ENCODE results near the gene DNAJC8. TPM values are rescaled to one million over a fixed set of nuclear protein-coding genes. Genes with fewer than 3 reads are reported as not detected.

The DNAJC8 gene
- total RNA-seq, 4 donors from 2014 or later, result 24.3 to 90.9 (median 56.2) TPM

- Histone ChIP-seq H3K9me3 (no peaks in the 10 kb centered on the region), H3K27ac (no peak overlapping the region), H3K4me1 (no peaks in the 10 kb centered on the region), H3K27me3 (no peaks in the 10 kb centered on the region), H3K4me3 (no peak overlapping the region), H3K36me3 (no peaks in the 10 kb centered on the region)
- intact Hi-C loops (cut with DNase I; ENCODE audit: low total_unique reads), result no loop called here
- TF ChIP-seq CTCF (IDR thresholded peaks at IDR 0.05) (no peak), POLR2A (IDR thresholded peaks at IDR 0.05) (no peak)
- no peak for DNase-seq
Measured at GRCh38 chr1:28213315-28213714, 19.5 kb downstream of the DNAJC8 start.

- H3K4me3 ChIP-seq, result no peak overlapping the region
- TF ChIP-seq POLR2A (IDR thresholded peaks at IDR 0.05) (no peak), CTCF (IDR thresholded peaks at IDR 0.05) (no peak)
- no peak for DNase-seq
- H3K27me3 ChIP-seq, result no peaks in the 10 kb centered on the region
- intact Hi-C loops (cut with DNase I; ENCODE audit: low total_unique reads), result no loop called here
- H3K36me3 ChIP-seq, result no peaks in the 10 kb centered on the region
- H3K9me3 ChIP-seq, result no peaks in the 10 kb centered on the region
- H3K27ac ChIP-seq, result no peak overlapping the region
- H3K4me1 ChIP-seq, result no peaks in the 10 kb centered on the region
Measured at GRCh38 chr1:28209700-28210099, 23.1 kb downstream of the DNAJC8 start.

GRCh38 chr1:28208818-28209441 is 23.9 kb downstream of the DNAJC8 start:
- TF ChIP-seq POLR2A (IDR thresholded peaks at IDR 0.05), result no peak
- TF ChIP-seq CTCF (IDR thresholded peaks at IDR 0.05), result peak; percentile 42 to 66 (median 48)
- H3K27ac ChIP-seq, result no peak overlapping the region
- peak; percentile 25 to 28 for DNase-seq
- H3K27me3 ChIP-seq, result no peaks in the 10 kb centered on the region
- H3K4me1 ChIP-seq, result no peaks in the 10 kb centered on the region
- H3K9me3 ChIP-seq, result no peaks in the 10 kb centered on the region
- no peaks in the 10 kb centered on the region for H3K36me3 ChIP-seq
- no peak overlapping the region for H3K4me3 ChIP-seq
- intact Hi-C loops (cut with DNase I; ENCODE audit: low total_unique reads), result no loop called here

- no peaks in the 10 kb centered on the region for H3K9me3 ChIP-seq
- no peak for DNase-seq
- intact Hi-C loops (cut with DNase I; ENCODE audit: low total_unique reads), result no loop called here
- H3K27ac ChIP-seq, result no peak overlapping the region
- H3K4me1 ChIP-seq, result no peaks in the 10 kb centered on the region
- TF ChIP-seq CTCF (IDR thresholded peaks at IDR 0.05), result no peak
- no peak for TF ChIP-seq POLR2A (IDR thresholded peaks at IDR 0.05)
- H3K36me3 ChIP-seq, result no peaks in the 10 kb centered on the region
- no peaks in the 10 kb centered on the region for H3K27me3 ChIP-seq
- no peak overlapping the region for H3K4me3 ChIP-seq
Measured at GRCh38 chr1:28205243-28205642, 27.6 kb downstream of the DNAJC8 start.

- Histone ChIP-seq H3K9me3 (no peaks in the 10 kb centered on the region), H3K4me3 (no peak overlapping the region), H3K4me1 (no peaks in the 10 kb centered on the region), H3K27me3 (no peaks in the 10 kb centered on the region), H3K27ac (no peak overlapping the region), H3K36me3 (no peaks in the 10 kb centered on the region)
- DNase-seq, result no peak
- TF ChIP-seq CTCF (IDR thresholded peaks at IDR 0.05) (no peak), POLR2A (IDR thresholded peaks at IDR 0.05) (no peak)
- intact Hi-C loops (cut with DNase I; ENCODE audit: low total_unique reads), result no loop called here
Measured at GRCh38 chr1:28200234-28200873, 32.5 kb downstream of the DNAJC8 start.

All from uterus (tissue), 4 donors.